Limb (tissue), 2 donors: ENCODE results near the gene RUNX2.

ENCODE experiments used
- DNase-seq, 2 donors: peaks; one replicate each; pipeline ENCODE4 v3.0.0-alpha.2; 2016; ENCODE audit errors: extremely low spot score in 2 of 2

RUNX2 gene

GRCh38 chr6:45643126-45643525 lies 315.0 kb downstream of the RUNX2 start:
- no peak for DNase-seq

GRCh38 chr6:45644720-45645119 lies 316.6 kb downstream of the RUNX2 start:
- DNase-seq, result no peak

- DNase-seq, result no peak
Observed at GRCh38 chr6:45645302-45645701, 317.2 kb downstream of the RUNX2 start.

GRCh38 chr6:45647341-45648261 lies 319.5 kb downstream of the RUNX2 start:
- DNase-seq, result peak in 1 of 2 donors; percentile 70

GRCh38 chr6:45648262-45648620 lies 320.1 kb downstream of the RUNX2 start:
- DNase-seq, result no peak

GRCh38 chr6:45650524-45651135 lies 322.5 kb downstream of the RUNX2 start:
- no peak for DNase-seq

- DNase-seq, result no peak
Observed at GRCh38 chr6:45651301-45651700, 323.2 kb downstream of the RUNX2 start.

GRCh38 chr6:45652416-45652815 lies 324.3 kb downstream of the RUNX2 start:
- no peak for DNase-seq

- DNase-seq, result no peak
Observed at GRCh38 chr6:45653117-45653883, 325.2 kb downstream of the RUNX2 start.

GRCh38 chr6:45654673-45655072 lies 326.5 kb downstream of the RUNX2 start:
- DNase-seq, result no peak

GRCh38 chr6:45655745-45656476 lies 327.8 kb downstream of the RUNX2 start:
- DNase-seq, result no peak

- no peak for DNase-seq
Observed at GRCh38 chr6:45657226-45657625, 329.1 kb downstream of the RUNX2 start.

- no peak for DNase-seq
Observed at GRCh38 chr6:45658400-45658799, 330.3 kb downstream of the RUNX2 start.

- DNase-seq, result no peak
Observed at GRCh38 chr6:45658958-45659357, 330.8 kb downstream of the RUNX2 start.

GRCh38 chr6:45661661-45662060 lies 333.5 kb downstream of the RUNX2 start:
- no peak for DNase-seq

GRCh38 chr6:45663251-45664221 lies 335.4 kb downstream of the RUNX2 start:
- DNase-seq, result peak in 1 of 2 donors; percentile 74

- no peak for DNase-seq
Observed at GRCh38 chr6:45664707-45665106, 336.6 kb downstream of the RUNX2 start.

- no peak for DNase-seq
Observed at GRCh38 chr6:45665859-45666258, 337.7 kb downstream of the RUNX2 start.

GRCh38 chr6:45666846-45667245 lies 338.7 kb downstream of the RUNX2 start:
- no peak for DNase-seq

- no peak for DNase-seq
Observed at GRCh38 chr6:45667300-45667699, 339.2 kb downstream of the RUNX2 start.
